ENCODE results near the gene MCF2L.

The MCF2L gene

GRCh38 chr13:112928972-112929782 lies 39.8 kb upstream of the MCF2L start:
- no peak overlapping the region for H3K27ac ChIP-seq (replicated peaks)
- no peak for TF ChIP-seq CTCF (IDR thresholded peaks at IDR 0.05; ENCODE audit: insufficient read depth, low read length)
- no peak for TF ChIP-seq SPI1 (IDR thresholded peaks at IDR 0.05; ENCODE audit: borderline replicate concordance, low read depth)
- TF ChIP-seq REST (IDR thresholded peaks at IDR 0.05; ENCODE audit: insufficient replicate concordance, low read depth): no peak
- no peak for TF ChIP-seq POLR2AphosphoS5 (IDR thresholded peaks at IDR 0.05; ENCODE audit: low read depth)
- TF ChIP-seq GABPA (IDR thresholded peaks at IDR 0.05; ENCODE audit: low read depth): no peak
- peak in 1 of 2 experiments; percentile 19 for DNase-seq (ENCODE audit: low read depth in 1 of 2, low spot score in 1 of 2)
- no peak overlapping the region for H3K4me3 ChIP-seq (replicated peaks; ENCODE audit: insufficient read depth, low read length)
- H3K27me3 ChIP-seq (ENCODE audit: insufficient read depth, poor library complexity, severe bottlenecking): peaks cover 37% of the 10 kb centered on the region

- Histone ChIP-seq H3K27ac (replicated peaks) (no peak overlapping the region), H3K27me3 (ENCODE audit: insufficient read depth, poor library complexity, severe bottlenecking) (peaks cover 37% of the 10 kb centered on the region), H3K4me3 (replicated peaks; ENCODE audit: insufficient read depth, low read length) (no peak overlapping the region)
- DNase-seq (ENCODE audit: low read depth in 1 of 2, low spot score in 1 of 2): no peak
- TF ChIP-seq GABPA (IDR thresholded peaks at IDR 0.05; ENCODE audit: low read depth) (no peak), POLR2AphosphoS5 (IDR thresholded peaks at IDR 0.05; ENCODE audit: low read depth) (no peak), REST (IDR thresholded peaks at IDR 0.05; ENCODE audit: insufficient replicate concordance, low read depth) (no peak), SPI1 (IDR thresholded peaks at IDR 0.05; ENCODE audit: borderline replicate concordance, low read depth) (no peak), CTCF (IDR thresholded peaks at IDR 0.05; ENCODE audit: insufficient read depth, low read length) (no peak)
These were observed 39.3 kb upstream of the MCF2L start for GRCh38 chr13:112929783-112930055.

- TF ChIP-seq GABPA (IDR thresholded peaks at IDR 0.05; ENCODE audit: low read depth) (no peak), POLR2AphosphoS5 (IDR thresholded peaks at IDR 0.05; ENCODE audit: low read depth) (no peak), REST (IDR thresholded peaks at IDR 0.05; ENCODE audit: insufficient replicate concordance, low read depth) (no peak)
- no peak overlapping the region for H3K27ac ChIP-seq (replicated peaks)
- no peak for DNase-seq (ENCODE audit: low read depth in 1 of 2, low spot score in 1 of 2)
These were observed 38.8 kb upstream of the MCF2L start for GRCh38 chr13:112930192-112930591.

More at GRCh38 chr13:112930192-112930591, 38.8 kb upstream of the MCF2L start:
- Histone ChIP-seq H3K27me3 (ENCODE audit: insufficient read depth, poor library complexity, severe bottlenecking) (peaks cover 37% of the 10 kb centered on the region), H3K4me3 (replicated peaks; ENCODE audit: insufficient read depth, low read length) (no peak overlapping the region)

Measured in HL-60 (cell line).